CD4-positive, alpha-beta T cell treated with Interleukin-12 subunit alpha and Interleukin-12 subunit beta, for 1 hour (primary cell): ENCODE results near the gene ODF4.
"Not testable (repeated sequence)": the region's sequence is repeated elsewhere in the genome, so short reads cannot be mapped to it uniquely, and the experiment has no call there.

Experiments
- DNase-seq: peaks from one replicate; pipeline ENCODE4 v3.0.0-alpha.2; 2020

ODF4 gene

DNA sequence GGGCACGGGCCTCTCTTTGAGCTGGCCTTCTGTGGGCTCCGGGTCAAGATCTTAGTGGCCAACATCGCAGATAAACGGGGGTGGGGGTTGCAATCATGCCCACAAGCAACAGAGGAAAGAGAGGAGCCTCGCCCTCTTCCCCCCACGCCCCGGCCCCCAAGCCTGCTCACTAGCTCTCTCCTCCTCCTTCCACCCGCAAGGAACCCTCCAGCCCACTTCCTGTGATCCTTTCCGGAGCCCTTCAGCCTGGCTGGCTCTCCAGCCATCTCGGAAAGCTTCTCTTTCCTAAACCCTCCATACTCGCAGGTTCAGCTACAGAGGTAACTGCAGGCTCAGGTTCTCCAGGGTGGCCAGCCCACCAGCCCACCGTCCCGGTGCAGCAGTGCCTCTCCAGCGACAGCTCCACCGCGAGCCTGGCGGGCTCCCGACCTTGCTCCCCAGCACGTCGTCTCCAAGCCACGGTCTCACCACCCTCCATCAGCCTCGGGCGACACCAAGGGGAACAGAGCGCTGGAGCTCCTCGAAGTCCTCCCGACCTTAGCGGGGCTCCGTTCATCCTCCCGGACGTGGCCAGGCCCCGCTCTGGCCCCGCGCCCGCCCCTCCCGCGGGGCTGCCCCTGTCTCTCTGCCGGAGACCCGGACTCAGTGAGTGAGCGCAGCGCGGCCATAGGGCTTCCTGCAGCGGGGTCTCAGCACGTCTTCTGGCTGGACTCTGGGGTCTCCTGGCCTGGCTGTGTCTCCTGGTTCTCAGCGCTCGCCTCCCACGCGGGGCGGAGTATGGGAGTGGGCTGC, 12.9 kb upstream of the ODF4 start:
- peak; percentile 5 for DNase-seq

DNA sequence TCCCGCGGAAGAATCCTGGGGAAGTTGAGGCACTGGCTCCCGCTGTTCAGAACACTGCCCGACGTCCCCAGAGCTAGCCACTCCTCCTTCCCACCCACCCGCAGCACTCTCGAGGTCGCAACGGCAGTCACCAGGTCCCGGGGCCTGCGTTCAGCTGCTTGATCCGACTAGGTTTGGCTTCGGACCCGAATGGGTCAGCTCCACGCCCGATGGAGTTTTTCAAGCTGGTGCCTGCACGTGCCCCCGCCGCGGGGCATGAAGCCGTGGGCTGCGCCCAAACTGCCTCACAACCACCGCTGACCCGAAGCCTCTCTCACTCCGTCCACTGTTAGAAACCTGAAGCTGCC, 12.4 kb upstream of the ODF4 start:
- DNase-seq, result no peak

DNA sequence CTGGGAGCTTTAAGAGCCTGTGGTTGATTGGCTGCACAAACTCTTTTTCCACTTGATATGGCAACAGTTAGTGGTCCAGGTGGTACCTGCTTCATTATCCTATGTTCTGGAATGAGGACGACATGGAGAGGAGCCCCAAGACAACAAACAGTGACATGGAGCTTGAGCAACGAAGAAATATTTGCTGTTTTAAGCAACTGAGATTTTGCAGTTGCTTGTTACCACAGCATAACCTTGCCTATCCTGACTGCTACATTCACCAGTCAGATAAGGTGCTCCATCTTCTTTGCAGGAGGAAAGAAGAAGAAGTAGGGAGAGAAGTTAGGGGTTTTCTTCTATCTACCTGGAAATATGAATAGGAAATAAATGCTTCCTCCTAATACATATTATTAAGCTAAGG, 7.5 kb upstream of the ODF4 start:
- no peak for DNase-seq

DNA sequence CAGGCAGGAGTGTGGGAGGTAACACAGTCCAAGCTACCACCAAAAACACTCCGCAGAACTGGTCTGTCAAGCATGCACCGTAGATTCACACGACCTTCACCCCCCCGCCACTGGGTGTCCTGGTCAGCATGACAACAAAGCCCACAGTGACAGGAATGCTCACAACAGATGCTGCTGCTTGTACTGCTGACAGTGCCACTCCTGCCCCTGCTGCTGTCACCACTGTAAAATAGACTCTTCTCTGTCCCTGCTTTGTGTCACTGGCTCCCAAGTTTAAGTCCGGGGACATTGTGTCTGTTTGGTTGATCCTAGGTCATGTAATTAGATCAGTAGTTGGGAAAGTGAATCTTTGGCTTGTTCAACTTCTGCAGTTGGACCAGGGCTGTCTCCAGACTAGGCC, 7.0 kb upstream of the ODF4 start:
- DNase-seq, result no peak

- no peak for DNase-seq
Observed at GRCh38 chr17:8333281-8333680, 6.4 kb upstream of the ODF4 start.

GRCh38 chr17:8337802-8338752, 1.6 kb upstream of the ODF4 start:
- DNase-seq, result no peak

GRCh38 chr17:8338753-8339140, 893 bp upstream of the ODF4 start:
- no peak for DNase-seq

DNA sequence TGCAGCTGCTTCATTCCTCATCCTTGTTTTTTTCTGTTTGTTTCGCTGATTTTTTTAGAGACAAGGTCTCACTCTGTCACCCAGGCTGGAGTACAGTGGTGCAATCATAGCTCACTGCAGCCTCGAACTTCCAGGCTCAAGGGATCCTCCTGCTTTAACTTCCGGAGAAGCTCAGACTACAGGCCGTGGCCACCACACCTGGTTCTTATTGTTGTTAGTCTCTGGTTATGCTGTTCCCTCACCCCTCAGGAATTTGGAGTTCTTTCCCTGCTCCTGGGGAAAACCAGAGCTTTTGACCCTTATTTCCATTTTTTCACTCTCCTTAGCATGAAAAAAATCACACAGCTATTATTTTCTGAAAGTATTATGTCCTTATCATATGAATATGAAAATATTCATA, 1.8 kb downstream of the ODF4 start:
- no peak for DNase-seq

- DNase-seq, result no peak
Observed at GRCh38 chr17:8345052-8345690, 5.5 kb downstream of the ODF4 start.

- no peak for DNase-seq
Observed at GRCh38 chr17:8345951-8346665, 6.5 kb downstream of the ODF4 start.

- DNase-seq, result not testable (repeated sequence)
Observed at GRCh38 chr17:8347001-8347400, 7.4 kb downstream of the ODF4 start.

DNA sequence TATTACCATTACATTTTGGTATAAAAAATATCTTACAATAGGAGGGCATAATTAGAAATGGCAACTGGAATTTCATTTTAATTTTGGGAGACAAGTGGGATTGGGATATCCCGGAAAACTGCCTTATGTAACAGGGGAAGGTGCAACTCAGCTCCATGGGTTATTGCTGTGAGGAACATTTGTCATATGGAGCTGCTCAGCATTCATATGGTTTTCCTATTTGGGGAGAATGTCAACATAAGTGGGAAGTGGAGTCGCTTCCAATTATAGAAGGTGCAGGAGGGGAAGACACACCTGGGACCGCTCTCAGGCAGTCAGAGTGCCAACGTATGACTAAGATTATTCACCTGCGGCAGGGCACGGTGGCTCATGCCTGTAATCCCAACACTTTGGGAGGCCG, 10.7 kb downstream of the ODF4 start:
- DNase-seq, result no peak

GRCh38 chr17:8353736-8354135, 14.1 kb downstream of the ODF4 start:
- DNase-seq, result no peak

GRCh38 chr17:8354236-8354635, 14.6 kb downstream of the ODF4 start:
- no peak for DNase-seq

DNA sequence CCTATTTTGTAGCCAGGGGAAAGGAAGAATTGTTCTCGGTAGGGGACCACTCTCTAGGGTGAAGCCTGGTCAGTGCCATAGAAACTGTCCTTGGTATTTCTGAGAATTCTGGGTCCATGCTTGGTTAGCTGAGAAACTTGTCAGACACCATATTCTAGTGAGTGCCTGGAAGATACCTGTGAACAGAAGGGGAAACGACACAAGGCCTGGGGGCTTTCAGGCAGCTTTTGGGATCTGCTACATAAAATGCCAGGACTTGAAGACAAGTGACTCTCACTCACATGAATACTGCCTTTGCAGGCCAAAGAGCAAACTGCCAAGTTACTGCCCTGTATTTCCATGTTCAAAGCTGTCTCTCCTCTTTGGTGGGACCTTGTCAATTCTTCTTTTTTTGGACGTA, 18.3 kb downstream of the ODF4 start:
- DNase-seq, result no peak

- DNase-seq, result no peak
Observed at GRCh38 chr17:8359769-8360168, 20.1 kb downstream of the ODF4 start.

DNA sequence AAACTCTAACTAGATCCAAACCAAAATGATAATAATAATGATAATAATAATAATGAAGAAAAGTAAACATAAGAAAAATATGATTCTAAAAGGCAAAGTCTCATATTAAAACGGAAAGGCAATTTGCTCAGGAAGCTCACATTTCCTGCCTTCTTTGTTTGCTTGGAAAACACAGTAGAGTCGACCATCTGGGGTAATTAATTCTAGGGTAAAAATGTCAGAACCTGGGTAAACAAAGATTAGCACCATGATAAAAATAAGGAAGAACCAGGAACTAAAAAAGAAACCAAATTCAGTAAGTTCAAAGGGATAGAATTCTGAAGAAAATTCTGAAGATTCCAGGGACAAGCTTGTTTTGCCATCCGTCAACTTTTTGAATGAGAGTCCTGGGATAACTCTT, 20.6 kb downstream of the ODF4 start:
- DNase-seq, result no peak

DNA sequence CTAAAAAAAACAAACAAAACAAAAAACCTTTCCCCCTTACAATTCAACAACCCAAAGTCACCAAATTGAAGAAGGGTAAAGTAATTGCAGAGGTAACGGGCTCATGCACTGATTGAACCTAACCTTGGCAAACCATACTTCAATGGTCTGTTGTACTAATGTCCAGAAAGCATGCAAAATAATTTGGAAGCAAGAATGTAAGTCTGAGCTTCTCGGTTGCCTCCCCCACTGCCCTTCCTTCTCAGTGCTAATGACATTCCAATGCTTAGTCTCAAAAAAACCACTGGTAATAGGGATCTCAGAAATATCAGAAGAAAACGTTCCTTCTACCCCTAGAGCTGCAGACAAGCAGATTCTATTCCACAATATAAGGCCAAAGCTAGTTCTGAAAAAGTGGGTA, 21.1 kb downstream of the ODF4 start:
- no peak for DNase-seq

GRCh38 chr17:8362651-8363332, 23.2 kb downstream of the ODF4 start:
- DNase-seq, result no peak

- no peak for DNase-seq
Observed at GRCh38 chr17:8365143-8365542, 25.5 kb downstream of the ODF4 start.

DNA sequence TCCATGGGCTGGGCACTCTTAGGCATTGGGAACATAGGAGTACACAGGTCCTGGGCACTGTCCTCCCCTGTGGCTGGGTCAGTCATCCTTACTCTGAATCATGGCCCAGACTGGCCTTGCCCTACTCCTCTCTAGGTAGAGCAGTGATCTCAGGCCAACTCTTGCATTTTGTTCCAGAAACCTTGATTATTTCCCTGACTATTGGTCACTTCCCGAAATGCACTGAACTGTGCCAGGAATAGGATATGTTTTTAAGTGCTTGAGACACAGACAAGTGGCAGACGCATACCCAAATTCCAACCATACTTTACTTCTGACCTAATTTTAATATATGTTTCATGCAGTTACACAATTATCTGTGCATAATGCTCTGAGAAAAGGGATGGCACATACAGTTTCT, 26.6 kb downstream of the ODF4 start:
- no peak for DNase-seq

GRCh38 chr17:8368193-8368592, 28.6 kb downstream of the ODF4 start:
- DNase-seq, result no peak

DNA sequence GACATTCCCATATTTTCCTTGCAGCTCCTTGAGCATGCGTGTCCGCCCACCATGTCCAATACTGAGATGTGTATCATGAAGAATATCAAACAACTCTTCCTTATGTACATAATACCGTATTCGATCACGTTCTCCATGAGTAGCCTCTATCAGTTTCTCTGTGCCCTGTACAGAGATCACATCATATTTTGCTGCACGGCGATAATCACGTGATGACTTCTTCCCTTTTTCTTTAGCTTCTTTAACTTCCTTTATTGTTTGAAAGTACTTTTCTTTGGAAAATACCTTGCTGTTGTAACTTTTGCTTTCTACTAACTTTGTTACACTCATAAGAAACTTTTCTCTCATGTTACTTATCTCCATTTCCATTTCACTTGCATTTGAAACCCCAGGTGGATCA, 30.3 kb downstream of the ODF4 start:
- DNase-seq, result no peak
